Chondrocyte (in vitro differentiated cells): Measurements from ENCODE around the gene RGS7. TPM values are rescaled to one million over a fixed set of nuclear protein-coding genes. Genes with fewer than 3 reads are reported as not detected.

Source experiments
- DNase-seq: peaks from one replicate; pipeline ENCODE4 v3.0.0; 2021; ENCODE audit warnings: mixed read lengths, low spot score
- H3K27ac Mint-ChIP-seq: one replicate; pipeline ENCODE4 v1.8.0; 2021; ENCODE audit warnings: mild to moderate bottlenecking, moderate library complexity, mixed read lengths; ENCODE audit not compliant: unreplicated experiment
- H3K27me3 Mint-ChIP-seq: 2 replicates; pipeline ENCODE4 v1.8.0; 2021; ENCODE audit warnings: low read depth, mixed read lengths
- H3K36me3 Mint-ChIP-seq: 2 replicates; pipeline ENCODE4 v1.8.0; 2021; ENCODE audit warnings: low read depth, mixed read lengths
- H3K4me1 Mint-ChIP-seq: 2 replicates; pipeline ENCODE4 v1.8.0; 2021; ENCODE audit warnings: low read depth, mild to moderate bottlenecking, mixed read lengths
- H3K4me3 Mint-ChIP-seq: one replicate; pipeline ENCODE4 v1.8.0; 2021; ENCODE audit warnings: mild to moderate bottlenecking, moderate library complexity, mixed read lengths; ENCODE audit not compliant: unreplicated experiment
- H3K9me3 Mint-ChIP-seq: 2 replicates; pipeline ENCODE4 v1.8.0; 2021; ENCODE audit warnings: low read depth, mixed read lengths
- CTCF ChIP-seq: fragments of 200-600 bp; sonication (generic); IDR thresholded peaks from 2 replicates; pipeline ENCODE4 v1.5.0; 2021; ENCODE audit warnings: antibody characterized with exemption, mild to moderate bottlenecking, moderate library complexity
- total RNA-seq: library from RNA; stranded (reverse); gene quantifications from 3 replicates; pipeline ENCODE4 v1.2.1, GENCODE V29; 2021

The RGS7 gene
- total RNA-seq, 1 donor from 2014 or later, result 3.9 TPM

- no peaks in the 10 kb centered on the region for H3K27me3 Mint-ChIP-seq
- no peak for TF ChIP-seq CTCF
- H3K9me3 Mint-ChIP-seq, result peaks cover 16% of the 10 kb centered on the region
- no peak for DNase-seq
- H3K4me1 Mint-ChIP-seq, result no peaks in the 10 kb centered on the region
- H3K36me3 Mint-ChIP-seq, result peaks cover 6% of the 10 kb centered on the region
- H3K27ac Mint-ChIP-seq, result no peak overlapping the region
- H3K4me3 Mint-ChIP-seq, result no peak overlapping the region
Measured at GRCh38 chr1:241020851-241021697, 335.9 kb downstream of the RGS7 start.

- peaks cover 5% of the 10 kb centered on the region for H3K9me3 Mint-ChIP-seq
- H3K27me3 Mint-ChIP-seq, result no peaks in the 10 kb centered on the region
- H3K27ac Mint-ChIP-seq, result no peak overlapping the region
- H3K4me3 Mint-ChIP-seq, result no peak overlapping the region
- no peaks in the 10 kb centered on the region for H3K4me1 Mint-ChIP-seq
- no peak for TF ChIP-seq CTCF
- peaks cover 5% of the 10 kb centered on the region for H3K36me3 Mint-ChIP-seq
- no peak for DNase-seq
Measured at GRCh38 chr1:241012708-241013340, 344.2 kb downstream of the RGS7 start.

GRCh38 chr1:241007668-241008067 lies 349.3 kb downstream of the RGS7 start:
- no peak for DNase-seq
- H3K27me3 Mint-ChIP-seq, result no peaks in the 10 kb centered on the region
- peaks cover 8% of the 10 kb centered on the region for H3K4me1 Mint-ChIP-seq
- H3K4me3 Mint-ChIP-seq, result no peak overlapping the region
- peaks cover 1% of the 10 kb centered on the region for H3K36me3 Mint-ChIP-seq
- no peak for TF ChIP-seq CTCF
- no peak overlapping the region for H3K27ac Mint-ChIP-seq
- H3K9me3 Mint-ChIP-seq, result no peaks in the 10 kb centered on the region

GRCh38 chr1:240999826-241000225 lies 357.2 kb downstream of the RGS7 start:
- peaks cover 36% of the 10 kb centered on the region for H3K4me1 Mint-ChIP-seq
- DNase-seq, result no peak
- no peaks in the 10 kb centered on the region for H3K36me3 Mint-ChIP-seq
- no peaks in the 10 kb centered on the region for H3K9me3 Mint-ChIP-seq
- no peak for TF ChIP-seq CTCF
- H3K27ac Mint-ChIP-seq, result no peak overlapping the region
- H3K27me3 Mint-ChIP-seq, result no peaks in the 10 kb centered on the region
- H3K4me3 Mint-ChIP-seq, result no peak overlapping the region

- H3K4me3 Mint-ChIP-seq, result peak overlapping the region; percentile 61
- no peaks in the 10 kb centered on the region for H3K27me3 Mint-ChIP-seq
- TF ChIP-seq CTCF, result no peak
- peaks cover 3% of the 10 kb centered on the region for H3K9me3 Mint-ChIP-seq
- peak overlapping the region; percentile 81 for H3K27ac Mint-ChIP-seq
- peaks cover 1% of the 10 kb centered on the region for H3K36me3 Mint-ChIP-seq
- DNase-seq, result no peak
- H3K4me1 Mint-ChIP-seq, result peaks cover 29% of the 10 kb centered on the region
Measured at GRCh38 chr1:240998441-240999015, 358.5 kb downstream of the RGS7 start.
